ENCODE data around the gene FBXO24. TPM values are rescaled to one million over a fixed set of nuclear protein-coding genes. Genes with fewer than 3 reads are reported as not detected.
A peak's percentile ranks its signal among the peaks of the same experiment; 100 is the strongest.

FBXO24 gene
- total and polyA plus RNA-seq, 9 of the 15 experiments (the other 6 are each of a cell fraction or from before 2014, with no cell fraction given): 0.17 to 0.95 (median 0.50) TPM

DNA sequence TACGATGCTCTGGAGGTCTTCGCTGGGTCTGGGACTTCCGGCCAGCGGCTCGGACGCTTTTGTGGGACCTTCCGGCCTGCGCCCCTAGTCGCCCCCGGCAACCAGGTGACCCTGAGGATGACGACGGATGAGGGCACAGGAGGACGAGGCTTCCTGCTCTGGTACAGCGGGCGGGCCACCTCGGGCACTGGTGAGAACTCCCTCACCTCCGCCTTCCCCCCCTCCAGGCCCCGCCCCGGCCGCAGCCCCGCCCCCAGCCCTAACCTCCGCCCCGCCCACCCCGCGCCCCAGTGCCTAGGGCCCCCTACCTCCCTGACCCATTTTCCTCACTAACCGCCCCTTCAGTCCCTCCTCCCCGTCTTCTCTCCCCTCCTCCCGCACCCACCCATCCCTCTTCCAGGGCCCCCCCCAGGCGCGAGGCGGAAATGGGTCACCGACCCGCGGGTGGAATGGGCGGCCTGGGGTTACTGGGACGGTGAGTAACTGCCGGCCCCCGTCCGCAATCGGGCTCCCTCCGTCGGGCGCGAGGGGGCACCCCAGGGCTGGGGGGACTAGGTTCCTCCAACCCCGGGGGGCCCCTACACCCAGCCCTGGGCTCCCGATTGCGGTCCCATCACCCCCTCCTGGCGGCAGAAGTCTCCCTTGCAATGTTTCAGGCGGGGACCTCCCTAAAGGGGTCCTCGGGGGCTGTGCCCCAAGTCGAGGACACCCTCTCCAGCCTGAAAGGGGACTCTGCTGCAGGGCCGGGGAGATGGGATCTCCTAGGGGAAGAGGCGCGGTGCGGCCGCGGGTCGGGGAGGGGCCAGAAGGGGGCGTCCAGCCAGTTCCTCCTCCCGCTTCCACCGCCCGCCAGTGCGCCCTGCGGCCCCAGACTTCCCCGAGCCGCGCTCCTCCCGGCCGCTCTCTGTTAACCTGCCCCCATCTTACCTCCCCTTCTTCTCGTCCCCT, 18.2 kb downstream of the FBXO24 start (continued):
- TF ChIP-seq, protein P1, sequence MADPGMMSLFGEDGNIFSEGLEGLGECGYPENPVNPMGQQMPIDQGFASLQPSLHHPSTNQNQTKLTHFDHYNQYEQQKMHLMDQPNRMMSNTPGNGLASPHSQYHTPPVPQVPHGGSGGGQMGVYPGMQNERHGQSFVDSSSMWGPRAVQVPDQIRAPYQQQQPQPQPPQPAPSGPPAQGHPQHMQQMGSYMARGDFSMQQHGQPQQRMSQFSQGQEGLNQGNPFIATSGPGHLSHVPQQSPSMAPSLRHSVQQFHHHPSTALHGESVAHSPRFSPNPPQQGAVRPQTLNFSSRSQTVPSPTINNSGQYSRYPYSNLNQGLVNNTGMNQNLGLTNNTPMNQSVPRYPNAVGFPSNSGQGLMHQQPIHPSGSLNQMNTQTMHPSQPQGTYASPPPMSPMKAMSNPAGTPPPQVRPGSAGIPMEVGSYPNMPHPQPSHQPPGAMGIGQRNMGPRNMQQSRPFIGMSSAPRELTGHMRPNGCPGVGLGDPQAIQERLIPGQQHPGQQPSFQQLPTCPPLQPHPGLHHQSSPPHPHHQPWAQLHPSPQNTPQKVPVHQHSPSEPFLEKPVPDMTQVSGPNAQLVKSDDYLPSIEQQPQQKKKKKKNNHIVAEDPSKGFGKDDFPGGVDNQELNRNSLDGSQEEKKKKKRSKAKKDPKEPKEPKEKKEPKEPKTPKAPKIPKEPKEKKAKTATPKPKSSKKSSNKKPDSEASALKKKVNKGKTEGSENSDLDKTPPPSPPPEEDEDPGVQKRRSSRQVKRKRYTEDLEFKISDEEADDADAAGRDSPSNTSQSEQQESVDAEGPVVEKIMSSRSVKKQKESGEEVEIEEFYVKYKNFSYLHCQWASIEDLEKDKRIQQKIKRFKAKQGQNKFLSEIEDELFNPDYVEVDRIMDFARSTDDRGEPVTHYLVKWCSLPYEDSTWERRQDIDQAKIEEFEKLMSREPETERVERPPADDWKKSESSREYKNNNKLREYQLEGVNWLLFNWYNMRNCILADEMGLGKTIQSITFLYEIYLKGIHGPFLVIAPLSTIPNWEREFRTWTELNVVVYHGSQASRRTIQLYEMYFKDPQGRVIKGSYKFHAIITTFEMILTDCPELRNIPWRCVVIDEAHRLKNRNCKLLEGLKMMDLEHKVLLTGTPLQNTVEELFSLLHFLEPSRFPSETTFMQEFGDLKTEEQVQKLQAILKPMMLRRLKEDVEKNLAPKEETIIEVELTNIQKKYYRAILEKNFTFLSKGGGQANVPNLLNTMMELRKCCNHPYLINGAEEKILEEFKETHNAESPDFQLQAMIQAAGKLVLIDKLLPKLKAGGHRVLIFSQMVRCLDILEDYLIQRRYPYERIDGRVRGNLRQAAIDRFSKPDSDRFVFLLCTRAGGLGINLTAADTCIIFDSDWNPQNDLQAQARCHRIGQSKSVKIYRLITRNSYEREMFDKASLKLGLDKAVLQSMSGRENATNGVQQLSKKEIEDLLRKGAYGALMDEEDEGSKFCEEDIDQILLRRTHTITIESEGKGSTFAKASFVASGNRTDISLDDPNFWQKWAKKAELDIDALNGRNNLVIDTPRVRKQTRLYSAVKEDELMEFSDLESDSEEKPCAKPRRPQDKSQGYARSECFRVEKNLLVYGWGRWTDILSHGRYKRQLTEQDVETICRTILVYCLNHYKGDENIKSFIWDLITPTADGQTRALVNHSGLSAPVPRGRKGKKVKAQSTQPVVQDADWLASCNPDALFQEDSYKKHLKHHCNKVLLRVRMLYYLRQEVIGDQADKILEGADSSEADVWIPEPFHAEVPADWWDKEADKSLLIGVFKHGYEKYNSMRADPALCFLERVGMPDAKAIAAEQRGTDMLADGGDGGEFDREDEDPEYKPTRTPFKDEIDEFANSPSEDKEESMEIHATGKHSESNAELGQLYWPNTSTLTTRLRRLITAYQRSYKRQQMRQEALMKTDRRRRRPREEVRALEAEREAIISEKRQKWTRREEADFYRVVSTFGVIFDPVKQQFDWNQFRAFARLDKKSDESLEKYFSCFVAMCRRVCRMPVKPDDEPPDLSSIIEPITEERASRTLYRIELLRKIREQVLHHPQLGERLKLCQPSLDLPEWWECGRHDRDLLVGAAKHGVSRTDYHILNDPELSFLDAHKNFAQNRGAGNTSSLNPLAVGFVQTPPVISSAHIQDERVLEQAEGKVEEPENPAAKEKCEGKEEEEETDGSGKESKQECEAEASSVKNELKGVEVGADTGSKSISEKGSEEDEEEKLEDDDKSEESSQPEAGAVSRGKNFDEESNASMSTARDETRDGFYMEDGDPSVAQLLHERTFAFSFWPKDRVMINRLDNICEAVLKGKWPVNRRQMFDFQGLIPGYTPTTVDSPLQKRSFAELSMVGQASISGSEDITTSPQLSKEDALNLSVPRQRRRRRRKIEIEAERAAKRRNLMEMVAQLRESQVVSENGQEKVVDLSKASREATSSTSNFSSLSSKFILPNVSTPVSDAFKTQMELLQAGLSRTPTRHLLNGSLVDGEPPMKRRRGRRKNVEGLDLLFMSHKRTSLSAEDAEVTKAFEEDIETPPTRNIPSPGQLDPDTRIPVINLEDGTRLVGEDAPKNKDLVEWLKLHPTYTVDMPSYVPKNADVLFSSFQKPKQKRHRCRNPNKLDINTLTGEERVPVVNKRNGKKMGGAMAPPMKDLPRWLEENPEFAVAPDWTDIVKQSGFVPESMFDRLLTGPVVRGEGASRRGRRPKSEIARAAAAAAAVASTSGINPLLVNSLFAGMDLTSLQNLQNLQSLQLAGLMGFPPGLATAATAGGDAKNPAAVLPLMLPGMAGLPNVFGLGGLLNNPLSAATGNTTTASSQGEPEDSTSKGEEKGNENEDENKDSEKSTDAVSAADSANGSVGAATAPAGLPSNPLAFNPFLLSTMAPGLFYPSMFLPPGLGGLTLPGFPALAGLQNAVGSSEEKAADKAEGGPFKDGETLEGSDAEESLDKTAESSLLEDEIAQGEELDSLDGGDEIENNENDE (IDR thresholded peaks at IDR 0.05; ENCODE audit: low read depth, low read length): no peak
- TF ChIP-seq, protein P2, sequence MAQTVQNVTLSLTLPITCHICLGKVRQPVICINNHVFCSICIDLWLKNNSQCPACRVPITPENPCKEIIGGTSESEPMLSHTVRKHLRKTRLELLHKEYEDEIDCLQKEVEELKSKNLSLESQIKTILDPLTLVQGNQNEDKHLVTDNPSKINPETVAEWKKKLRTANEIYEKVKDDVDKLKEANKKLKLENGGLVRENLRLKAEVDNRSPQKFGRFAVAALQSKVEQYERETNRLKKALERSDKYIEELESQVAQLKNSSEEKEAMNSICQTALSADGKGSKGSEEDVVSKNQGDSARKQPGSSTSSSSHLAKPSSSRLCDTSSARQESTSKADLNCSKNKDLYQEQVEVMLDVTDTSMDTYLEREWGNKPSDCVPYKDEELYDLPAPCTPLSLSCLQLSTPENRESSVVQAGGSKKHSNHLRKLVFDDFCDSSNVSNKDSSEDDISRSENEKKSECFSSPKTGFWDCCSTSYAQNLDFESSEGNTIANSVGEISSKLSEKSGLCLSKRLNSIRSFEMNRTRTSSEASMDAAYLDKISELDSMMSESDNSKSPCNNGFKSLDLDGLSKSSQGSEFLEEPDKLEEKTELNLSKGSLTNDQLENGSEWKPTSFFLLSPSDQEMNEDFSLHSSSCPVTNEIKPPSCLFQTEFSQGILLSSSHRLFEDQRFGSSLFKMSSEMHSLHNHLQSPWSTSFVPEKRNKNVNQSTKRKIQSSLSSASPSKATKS (CRISPR knock-in tag; IDR thresholded peaks at IDR 0.05): no peak
- TF ChIP-seq POLR2G (IDR thresholded peaks at IDR 0.05; ENCODE audit: low read depth, low read length): peak; percentile 79
- TF ChIP-seq ZKSCAN1 (IDR thresholded peaks at IDR 0.05; ENCODE audit: low read depth, low read length): peak; percentile 34; the same call in 1 of the 2 replicates
- TF ChIP-seq MTF1 (CRISPR knock-in tag; IDR thresholded peaks at IDR 0.05; ENCODE audit: borderline replicate concordance): no peak
- 0 out of 2 replicates have a peak, but pooled peaks have one; percentile 26 for TF ChIP-seq NR2C1 (IDR thresholded peaks at IDR 0.05)
- no peak for TF ChIP-seq NR2C1 (tag; IDR thresholded peaks at IDR 0.05)
- peak; percentile 28 for TF ChIP-seq POLR2B (IDR thresholded peaks at IDR 0.05; ENCODE audit: low read depth, partially characterized antibody)
- peak in 1 of 2 experiments; percentile 27; a peak in 1 of 4 replicates for TF ChIP-seq TEAD1 (CRISPR knock-in tag; IDR thresholded peaks at IDR 0.05)
- TF ChIP-seq ZNF324 (CRISPR knock-in tag; IDR thresholded peaks at IDR 0.05): no peak
- peak; percentile 33; the same call in 1 of the 2 replicates for TF ChIP-seq HNRNPL (IDR thresholded peaks at IDR 0.05; ENCODE audit: low read depth, low read length)
- no peak for TF ChIP-seq POU5F1 (IDR thresholded peaks at IDR 0.05; ENCODE audit: borderline replicate concordance, low read depth, low read length, partially characterized antibody)
- TF ChIP-seq NR1H2 (CRISPR knock-in tag; IDR thresholded peaks at IDR 0.05): peak; percentile 89; the same call in 1 of the 2 replicates
